Measurements from ENCODE around the gene CRB2.

CRB2 gene

GRCh38 chr9:123337971-123338370 lies 18.0 kb upstream of the CRB2 start:
- Histone ChIP-seq H2BK12ac (ENCODE audit: low read length) (no peak overlapping the region), H3K4me2 (ENCODE audit: insufficient read depth, low read length, poor library complexity, severe bottlenecking) (no peak overlapping the region), H3K23ac (ENCODE audit: low read depth, low read length, poor library complexity) (no peak overlapping the region), H3K4me3 (ENCODE audit: low read length in 2 of 2) (no peak overlapping the region), H3K4ac (ENCODE audit: low read length) (no peak overlapping the region), H3K27me3 (ENCODE audit: control insufficient read depth in 3 of 3, insufficient read depth in 3 of 3, low read depth in 1 of 3, low read length in 3 of 3) (no peaks in the 10 kb centered on the region), H2AFZ (ENCODE audit: low read length) (no peak overlapping the region), H3K79me1 (ENCODE audit: low read depth, low read length) (no peaks in the 10 kb centered on the region), H2BK120ac (ENCODE audit: low read depth, low read length) (no peak overlapping the region), H3K4me1 (ENCODE audit: control insufficient read depth in 2 of 2, insufficient read depth in 1 of 2, low read depth in 1 of 2, low read length in 2 of 2) (peaks cover 11 to 26% of the 10 kb centered on the region in 2 donors), H3K9me3 (replicated peaks in 1 of 2; ENCODE audit: control insufficient read depth in 2 of 2, insufficient read depth in 1 of 2, low read depth in 1 of 2, low read length in 2 of 2) (no peaks in the 10 kb centered on the region), H2BK15ac (ENCODE audit: low read length) (no peak overlapping the region), H3K9ac (ENCODE audit: low read depth, low read length, poor library complexity) (no peak overlapping the region), H2AK5ac (ENCODE audit: low read depth, low read length) (no peak overlapping the region), H2BK5ac (ENCODE audit: low read length) (no peak overlapping the region), H3K14ac (ENCODE audit: low read length) (no peak overlapping the region), H3K18ac (ENCODE audit: low read length) (no peak overlapping the region), H4K91ac (ENCODE audit: low read depth, low read length, poor library complexity) (no peak overlapping the region), H4K8ac (ENCODE audit: low read depth, low read length) (no peak overlapping the region), H3K27ac (replicated peaks; ENCODE audit: low read length) (no peak overlapping the region), H3K36me3 (replicated peaks in 1 of 2; ENCODE audit: control insufficient read depth in 2 of 2, insufficient read depth in 2 of 2, low read length in 2 of 2) (no peaks in the 10 kb centered on the region)
- no CpG with 5 or more reads among the region's 4 CpGs for WGBS, 2 donors (ENCODE audit: extremely low coverage in 2 of 2, insufficient read length in 2 of 2, insufficient replicate concordance in 1 of 2)
- no peak for DNase-seq (ENCODE audit: low spot score)

- H2BK120ac ChIP-seq (ENCODE audit: low read depth, low read length): no peak overlapping the region
- no peaks in the 10 kb centered on the region for H3K36me3 ChIP-seq (replicated peaks in 1 of 2; ENCODE audit: control insufficient read depth in 2 of 2, insufficient read depth in 2 of 2, low read length in 2 of 2)
- peak overlapping the region; percentile 27 for H3K9ac ChIP-seq (ENCODE audit: low read depth, low read length, poor library complexity)
- peak overlapping the region; percentile 14 for H3K23ac ChIP-seq (ENCODE audit: low read depth, low read length, poor library complexity)
- H2BK12ac ChIP-seq (ENCODE audit: low read length): no peak overlapping the region
- H3K14ac ChIP-seq (ENCODE audit: low read length): no peak overlapping the region
- DNase-seq (ENCODE audit: low spot score): no peak
- peak overlapping the region; percentile 56 for H2AK5ac ChIP-seq (ENCODE audit: low read depth, low read length)
- peak overlapping the region; percentile 31 for H2BK5ac ChIP-seq (ENCODE audit: low read length)
- no CpG with 5 or more reads among the region's 35 CpGs for WGBS, 2 donors (ENCODE audit: extremely low coverage in 2 of 2, insufficient read length in 2 of 2, insufficient replicate concordance in 1 of 2)
- no peaks in the 10 kb centered on the region for H3K79me1 ChIP-seq (ENCODE audit: low read depth, low read length)
- H3K27ac ChIP-seq (replicated peaks; ENCODE audit: low read length): no peak overlapping the region
- H3K4me1 ChIP-seq (ENCODE audit: control insufficient read depth in 2 of 2, insufficient read depth in 1 of 2, low read depth in 1 of 2, low read length in 2 of 2): peaks cover 15 to 34% of the 10 kb centered on the region in 2 donors
- no peak overlapping the region for H4K91ac ChIP-seq (ENCODE audit: low read depth, low read length, poor library complexity)
- H2AFZ ChIP-seq (ENCODE audit: low read length): peak overlapping the region; percentile 64
- H3K27me3 ChIP-seq (ENCODE audit: control insufficient read depth in 3 of 3, insufficient read depth in 3 of 3, low read depth in 1 of 3, low read length in 3 of 3): no peaks in the 10 kb centered on the region
- H3K4me2 ChIP-seq (ENCODE audit: insufficient read depth, low read length, poor library complexity, severe bottlenecking): no peak overlapping the region
- H4K8ac ChIP-seq (ENCODE audit: low read depth, low read length): no peak overlapping the region
- H3K9me3 ChIP-seq (replicated peaks in 1 of 2; ENCODE audit: control insufficient read depth in 2 of 2, insufficient read depth in 1 of 2, low read depth in 1 of 2, low read length in 2 of 2): no peaks in the 10 kb centered on the region
- no peak overlapping the region for H3K18ac ChIP-seq (ENCODE audit: low read length)
- H3K4ac ChIP-seq (ENCODE audit: low read length): no peak overlapping the region
- no peak overlapping the region for H3K4me3 ChIP-seq (ENCODE audit: low read length in 2 of 2)
- H2BK15ac ChIP-seq (ENCODE audit: low read length): peak overlapping the region; percentile 68
Measured at GRCh38 chr9:123338710-123339665, 17.0 kb upstream of the CRB2 start.

- H3K4me2 ChIP-seq (ENCODE audit: insufficient read depth, low read length, poor library complexity, severe bottlenecking): no peak overlapping the region
- no peak overlapping the region for H4K91ac ChIP-seq (ENCODE audit: low read depth, low read length, poor library complexity)
- peak overlapping the region; percentile 27 for H3K9ac ChIP-seq (ENCODE audit: low read depth, low read length, poor library complexity)
- no peak overlapping the region for H3K27ac ChIP-seq (replicated peaks; ENCODE audit: low read length)
- no peak overlapping the region for H2BK120ac ChIP-seq (ENCODE audit: low read depth, low read length)
- no peaks in the 10 kb centered on the region for H3K9me3 ChIP-seq (replicated peaks in 1 of 2; ENCODE audit: control insufficient read depth in 2 of 2, insufficient read depth in 1 of 2, low read depth in 1 of 2, low read length in 2 of 2)
- H3K4ac ChIP-seq (ENCODE audit: low read length): no peak overlapping the region
- H3K4me1 ChIP-seq (ENCODE audit: control insufficient read depth in 2 of 2, insufficient read depth in 1 of 2, low read depth in 1 of 2, low read length in 2 of 2): peaks cover 15 to 34% of the 10 kb centered on the region in 2 donors
- no peaks in the 10 kb centered on the region for H3K27me3 ChIP-seq (ENCODE audit: control insufficient read depth in 3 of 3, insufficient read depth in 3 of 3, low read depth in 1 of 3, low read length in 3 of 3)
- H3K79me1 ChIP-seq (ENCODE audit: low read depth, low read length): no peaks in the 10 kb centered on the region
- peak overlapping the region; percentile 41 for H3K18ac ChIP-seq (ENCODE audit: low read length)
- H2BK12ac ChIP-seq (ENCODE audit: low read length): peak overlapping the region; percentile 16
- no peaks in the 10 kb centered on the region for H3K36me3 ChIP-seq (replicated peaks in 1 of 2; ENCODE audit: control insufficient read depth in 2 of 2, insufficient read depth in 2 of 2, low read length in 2 of 2)
- H2BK15ac ChIP-seq (ENCODE audit: low read length): peak overlapping the region; percentile 68
- DNase-seq (ENCODE audit: low spot score): no peak
- no peak overlapping the region for H3K14ac ChIP-seq (ENCODE audit: low read length)
- peak overlapping the region; percentile 31 for H2BK5ac ChIP-seq (ENCODE audit: low read length)
- peak overlapping the region; percentile 56 for H2AK5ac ChIP-seq (ENCODE audit: low read depth, low read length)
- H3K4me3 ChIP-seq (ENCODE audit: low read length in 2 of 2): no peak overlapping the region
- WGBS, 2 donors (ENCODE audit: extremely low coverage in 2 of 2, insufficient read length in 2 of 2, insufficient replicate concordance in 1 of 2): no CpG with 5 or more reads among the region's 32 CpGs
- peak overlapping the region; percentile 93 for H4K8ac ChIP-seq (ENCODE audit: low read depth, low read length)
- H3K23ac ChIP-seq (ENCODE audit: low read depth, low read length, poor library complexity): peak overlapping the region; percentile 14
- H2AFZ ChIP-seq (ENCODE audit: low read length): peak overlapping the region; percentile 64
Measured at GRCh38 chr9:123339666-123340510, 16.1 kb upstream of the CRB2 start.

- Histone ChIP-seq H3K9me3 (replicated peaks in 1 of 2; ENCODE audit: control insufficient read depth in 2 of 2, insufficient read depth in 1 of 2, low read depth in 1 of 2, low read length in 2 of 2) (peaks cover 0 to 1% of the 10 kb centered on the region in 2 donors), H2BK5ac (ENCODE audit: low read length) (no peak overlapping the region), H2AK5ac (ENCODE audit: low read depth, low read length) (no peak overlapping the region), H3K4ac (ENCODE audit: low read length) (no peak overlapping the region), H4K8ac (ENCODE audit: low read depth, low read length) (no peak overlapping the region), H4K91ac (ENCODE audit: low read depth, low read length, poor library complexity) (no peak overlapping the region), H3K14ac (ENCODE audit: low read length) (no peak overlapping the region), H3K27ac (replicated peaks; ENCODE audit: low read length) (no peak overlapping the region), H3K79me1 (ENCODE audit: low read depth, low read length) (no peaks in the 10 kb centered on the region), H3K27me3 (ENCODE audit: control insufficient read depth in 3 of 3, insufficient read depth in 3 of 3, low read depth in 1 of 3, low read length in 3 of 3) (peaks cover 0 to under 1% (median 0%) of the 10 kb centered on the region in 3 experiments), H3K4me1 (ENCODE audit: control insufficient read depth in 2 of 2, insufficient read depth in 1 of 2, low read depth in 1 of 2, low read length in 2 of 2) (peaks cover 5 to 24% of the 10 kb centered on the region in 2 donors), H3K36me3 (replicated peaks in 1 of 2; ENCODE audit: control insufficient read depth in 2 of 2, insufficient read depth in 2 of 2, low read length in 2 of 2) (no peaks in the 10 kb centered on the region), H2BK12ac (ENCODE audit: low read length) (no peak overlapping the region), H2BK120ac (ENCODE audit: low read depth, low read length) (no peak overlapping the region), H2BK15ac (ENCODE audit: low read length) (no peak overlapping the region), H3K9ac (ENCODE audit: low read depth, low read length, poor library complexity) (no peak overlapping the region), H3K4me3 (ENCODE audit: low read length in 2 of 2) (no peak overlapping the region), H3K4me2 (ENCODE audit: insufficient read depth, low read length, poor library complexity, severe bottlenecking) (no peak overlapping the region), H3K18ac (ENCODE audit: low read length) (peak overlapping the region; percentile 36), H3K23ac (ENCODE audit: low read depth, low read length, poor library complexity) (no peak overlapping the region), H2AFZ (ENCODE audit: low read length) (no peak overlapping the region)
- no CpG with 5 or more reads among the region's 6 CpGs for WGBS, 2 donors (ENCODE audit: extremely low coverage in 2 of 2, insufficient read length in 2 of 2, insufficient replicate concordance in 1 of 2)
- no peak for DNase-seq (ENCODE audit: low spot score)
Measured at GRCh38 chr9:123341816-123342215, 14.2 kb upstream of the CRB2 start.

Measured in neuronal stem cell (in vitro differentiated cells).